KMS-11 (cell line): ENCODE data around the gene MARK4.
"Not testable (repeated sequence)": the region's sequence is repeated elsewhere in the genome, so short reads cannot be mapped to it uniquely, and the experiment has no call there.

Experiments used
- H2AFZ ChIP-seq: fragments of 200-600 bp; sonication (generic); 2 replicates; pipeline ENCODE4 v1.6.1; 2016; ENCODE audit warnings: antibody characterized with exemption, mixed run types, low read depth
- H3K27ac ChIP-seq: fragments of 200-600 bp; sonication (generic); 2 replicates; pipeline ENCODE4 v1.6.1; 2016; ENCODE audit warnings: mild to moderate bottlenecking, mixed run types
- H3K27me3 ChIP-seq: fragments of 200-600 bp; sonication (generic); 2 replicates; pipeline ENCODE4 v1.6.1; 2017; ENCODE audit warnings: mild to moderate bottlenecking, low read depth, mixed run types, moderate library complexity; ENCODE audit not compliant: insufficient read depth
- H3K36me3 ChIP-seq: fragments of 200-600 bp; sonication (generic); 2 replicates; pipeline ENCODE4 v1.6.1; 2017; ENCODE audit warnings: mild to moderate bottlenecking, mixed run types; ENCODE audit not compliant: insufficient read depth
- H3K4me1 ChIP-seq: fragments of 200-600 bp; sonication (generic); 2 replicates; pipeline ENCODE4 v1.6.1; 2016; ENCODE audit warnings: mild to moderate bottlenecking, low read depth, mixed run types; ENCODE audit not compliant: poor library complexity, severe bottlenecking
- H3K4me2 ChIP-seq: fragments of 200-600 bp; sonication (generic); 2 replicates; pipeline ENCODE4 v1.7.0; 2016; ENCODE audit warnings: mild to moderate bottlenecking, mixed run types
- H3K4me3 ChIP-seq: fragments of 200-600 bp; sonication (generic); IDR thresholded peaks from 2 replicates; pipeline ENCODE4 v1.6.1; 2017; ENCODE audit warnings: low read depth, low read length, mixed read lengths; ENCODE audit not compliant: insufficient read depth
- H3K79me2 ChIP-seq: fragments of 200-600 bp; sonication (generic); 2 replicates; pipeline ENCODE4 v1.6.1; 2016; ENCODE audit warnings: low read depth, mixed run types; ENCODE audit not compliant: insufficient read depth
- H3K9ac ChIP-seq: fragments of 200-600 bp; sonication (generic); 2 replicates; pipeline ENCODE4 v1.6.1; 2016; ENCODE audit warnings: mild to moderate bottlenecking, mixed run types
- H4K20me1 ChIP-seq: fragments of 200-600 bp; sonication (generic); 2 replicates; pipeline ENCODE4 v1.6.1; 2016; ENCODE audit warnings: mild to moderate bottlenecking, mixed run types; ENCODE audit not compliant: insufficient read depth
- CTCF ChIP-seq: fragments of 200-600 bp; sonication (generic); conservative IDR thresholded peaks from 2 replicates; pipeline ENCODE4 v1.6.1; 2017; ENCODE audit warnings: low read depth, mild to moderate bottlenecking, antibody characterized with exemption, low read length, moderate library complexity, mixed read lengths

Gene MARK4

DNA sequence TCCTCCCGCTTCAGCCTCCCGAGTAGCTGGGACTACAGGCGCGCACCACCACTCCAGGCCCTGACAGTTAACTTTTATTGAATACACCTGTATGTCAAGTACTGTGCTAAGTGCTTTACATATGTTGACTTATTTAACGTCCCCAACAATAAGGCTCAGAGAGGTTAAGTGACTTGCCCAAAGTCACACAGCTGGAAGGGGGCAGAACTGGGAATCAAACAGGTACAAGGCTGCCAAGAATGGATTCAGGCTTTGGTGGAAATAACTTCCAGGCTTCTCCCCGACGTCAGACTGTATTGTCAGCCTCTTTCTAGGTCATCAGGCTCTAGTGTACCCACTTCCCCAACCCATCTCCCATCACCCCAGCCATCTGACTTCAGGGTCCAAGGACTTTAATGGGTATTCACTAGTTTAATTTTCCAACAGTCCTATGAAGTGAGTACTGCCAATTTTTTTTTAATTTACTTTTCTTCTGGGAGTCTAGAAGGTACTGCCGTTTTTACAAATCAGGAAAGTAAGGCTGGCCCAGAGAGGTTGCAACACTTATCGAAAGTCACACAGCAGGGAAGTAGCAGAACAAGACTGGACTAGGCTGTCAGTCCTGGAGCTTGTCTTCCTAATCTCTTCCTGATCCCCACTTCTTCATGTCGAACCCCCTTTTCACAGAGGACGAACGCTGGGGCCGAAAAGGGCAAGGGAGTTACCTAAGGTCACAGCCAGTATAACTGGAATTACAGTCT lies 76.5 kb downstream of the MARK4 start:
- peaks cover 11% of the 10 kb centered on the region for H3K4me1 ChIP-seq
- TF ChIP-seq CTCF: no peak
- H3K36me3 ChIP-seq: no peaks in the 10 kb centered on the region
- H4K20me1 ChIP-seq: no peaks in the 10 kb centered on the region
- H3K27me3 ChIP-seq: no peaks in the 10 kb centered on the region
- no peak overlapping the region for H3K4me3 ChIP-seq
- H3K4me2 ChIP-seq: no peak overlapping the region
- H3K79me2 ChIP-seq: no peaks in the 10 kb centered on the region
- no peak overlapping the region for H2AFZ ChIP-seq
- no peak overlapping the region for H3K9ac ChIP-seq
- no peak overlapping the region for H3K27ac ChIP-seq

GRCh38 chr19:45331411-45331810 lies 80.3 kb downstream of the MARK4 start:
- no peaks in the 10 kb centered on the region for H3K36me3 ChIP-seq
- no peaks in the 10 kb centered on the region for H4K20me1 ChIP-seq
- H3K27ac ChIP-seq: no peak overlapping the region
- no peak overlapping the region for H3K4me3 ChIP-seq
- no peak for TF ChIP-seq CTCF
- no peaks in the 10 kb centered on the region for H3K27me3 ChIP-seq
- H3K9ac ChIP-seq: no peak overlapping the region
- no peak overlapping the region for H3K4me2 ChIP-seq
- peaks cover 3% of the 10 kb centered on the region for H3K4me1 ChIP-seq
- H2AFZ ChIP-seq: no peak overlapping the region
- no peaks in the 10 kb centered on the region for H3K79me2 ChIP-seq

- Histone ChIP-seq H3K79me2 (no peaks in the 10 kb centered on the region), H3K4me2 (no peak overlapping the region), H2AFZ (no peak overlapping the region), H3K27ac (no peak overlapping the region), H3K4me3 (no peak overlapping the region), H3K36me3 (no peaks in the 10 kb centered on the region), H3K9ac (no peak overlapping the region), H3K27me3 (no peaks in the 10 kb centered on the region), H4K20me1 (no peaks in the 10 kb centered on the region), H3K4me1 (peaks cover 4% of the 10 kb centered on the region)
- TF ChIP-seq CTCF: no peak
Observed at GRCh38 chr19:45333609-45334303, 82.7 kb downstream of the MARK4 start.

DNA sequence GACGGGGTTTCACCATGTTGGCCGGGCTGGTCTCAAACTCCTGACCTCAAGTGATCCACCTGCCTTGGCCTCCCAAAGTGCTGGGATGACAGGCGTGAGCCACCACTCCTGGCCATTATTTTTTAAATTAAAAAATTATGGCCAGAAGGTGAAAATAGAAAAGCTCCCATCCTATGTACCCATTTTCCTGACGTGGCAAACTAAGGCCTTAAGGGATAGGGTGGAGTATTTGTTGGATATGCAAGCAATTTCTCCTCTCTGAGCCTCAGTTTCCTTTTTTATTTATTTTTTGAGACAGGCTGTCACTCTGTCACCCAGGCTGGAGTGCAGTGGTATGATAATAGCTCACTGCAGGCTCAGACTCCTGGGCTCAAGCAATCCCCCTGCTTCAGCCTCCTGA lies 83.8 kb downstream of the MARK4 start:
- H3K4me1 ChIP-seq: peaks cover 10% of the 10 kb centered on the region
- H3K4me3 ChIP-seq, H3K36me3 ChIP-seq, H4K20me1 ChIP-seq, H3K4me2 ChIP-seq, H3K9ac ChIP-seq, H3K27me3 ChIP-seq, H3K27ac ChIP-seq, H2AFZ ChIP-seq, H3K79me2 ChIP-seq: not testable (repeated sequence)
